Activated B cell treated with CpG ODN at 0.5 μM for 24 hours (primary cell): ENCODE results near the gene CAMTA1. TPM values are rescaled to one million over a fixed set of nuclear protein-coding genes. Genes with fewer than 3 reads are reported as not detected.
"Not testable (repeated sequence)": the region's sequence is repeated elsewhere in the genome, so short reads cannot be mapped to it uniquely, and the experiment has no call there.

Source experiments
- ATAC-seq: fragments of 200-7000 bp; cut with Tn5 transposase; one replicate; pipeline ENCODE4 v1.10.0; 2021; ENCODE audit warnings: low read depth, mild to moderate bottlenecking, moderate library complexity
- CTCF ChIA-PET: fragments of 350-600 bp; sonication (Branson Sonifier 250); formaldehyde crosslinking; loops from one replicate; lab custom pipeline; 2021; ENCODE audit warnings: antibody characterized with exemption; lab: Charles Lee
- POLR2A ChIA-PET: fragments of 350-600 bp; sonication (Branson Sonifier 250); formaldehyde crosslinking; loops from one replicate; lab custom pipeline; 2021; ENCODE audit warnings: antibody characterized with exemption; lab: Charles Lee
- DNase-seq: peaks from one replicate; pipeline ENCODE4 v3.0.0; 2022
- H3K27ac Mint-ChIP-seq: one replicate; pipeline ENCODE4 v1.8.0; 2020; ENCODE audit warnings: mixed read lengths
- H3K27me3 Mint-ChIP-seq: one replicate; pipeline ENCODE4 v1.8.0; 2021; ENCODE audit warnings: mixed read lengths
- H3K36me3 Mint-ChIP-seq: one replicate; pipeline ENCODE4 v1.8.0; 2021; ENCODE audit warnings: low read depth, mixed read lengths
- H3K4me1 Mint-ChIP-seq: one replicate; pipeline ENCODE4 v1.8.0; 2021; ENCODE audit warnings: mixed read lengths
- H3K4me3 Mint-ChIP-seq: one replicate; pipeline ENCODE4 v1.8.0; 2020; ENCODE audit warnings: mild to moderate bottlenecking, mixed read lengths
- H3K9me3 Mint-ChIP-seq: one replicate; pipeline ENCODE4 v1.8.0; 2020; ENCODE audit warnings: mixed read lengths
- intact Hi-C: fragments of 100-400 bp; cut with micrococcal nuclease; formaldehyde crosslinking; loops from one replicate; pipeline ENCODE4 v1.15.1; 2024
- total RNA-seq: library from RNA; stranded (reverse); gene quantifications from 2 replicates; pipeline ENCODE4 v1.2.3, GENCODE V29; 2022
- TF ChIP-seq, protein P1 (sequence below): fragments of 200-600 bp; IDR thresholded peaks from one replicate; pipeline ENCODE4 v1.8.0; 2022; ENCODE audit warnings: antibody characterized with exemption, mild to moderate bottlenecking

The CAMTA1 gene
- total RNA-seq, 1 donor from 2014 or later, result 49.8 TPM

DNA sequence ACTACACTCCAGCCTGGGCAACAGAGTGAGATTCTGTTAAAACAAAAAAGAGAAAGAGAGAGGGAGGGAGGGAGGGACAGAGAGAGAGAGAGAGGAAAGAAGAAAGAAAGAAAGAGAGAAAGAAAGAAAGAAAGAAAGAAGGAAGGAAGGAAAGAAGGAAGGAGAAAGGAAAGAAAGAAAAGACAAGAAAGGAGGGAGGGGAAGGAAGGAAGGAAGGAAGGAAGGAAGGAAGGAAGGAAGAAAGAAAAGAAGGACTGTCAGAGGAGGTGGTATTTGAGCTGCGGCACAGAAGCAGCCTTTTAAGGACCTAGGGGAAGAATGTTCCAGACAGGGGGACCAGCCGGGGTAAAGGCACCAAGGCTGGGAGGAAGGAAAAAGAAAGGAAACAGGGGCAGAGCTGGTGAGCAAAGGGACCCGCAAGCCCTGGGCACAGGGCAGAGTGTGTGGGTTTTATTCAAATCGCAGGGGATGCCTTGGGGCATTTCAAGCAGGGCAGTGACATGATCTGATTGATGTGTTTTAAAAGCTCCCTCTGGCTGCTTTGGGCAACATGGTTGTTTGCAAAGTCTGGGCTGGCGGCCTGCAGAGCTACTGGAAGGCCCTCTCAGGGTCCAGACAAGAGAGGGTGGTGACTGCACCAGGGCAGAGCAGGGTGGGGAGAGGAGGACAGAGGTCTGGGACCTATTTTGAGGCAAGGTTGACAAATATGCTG lies 808.9 kb downstream of the CAMTA1 start:
- no peaks in the 10 kb centered on the region for H3K4me1 Mint-ChIP-seq
- ChIA-PET CTCF (no interaction called here), POLR2A (no interaction called here)
- H3K9me3 Mint-ChIP-seq, result peaks cover 2% of the 10 kb centered on the region
- ATAC-seq (no peak), DNase-seq (no peak)
- TF ChIP-seq, protein P1, sequence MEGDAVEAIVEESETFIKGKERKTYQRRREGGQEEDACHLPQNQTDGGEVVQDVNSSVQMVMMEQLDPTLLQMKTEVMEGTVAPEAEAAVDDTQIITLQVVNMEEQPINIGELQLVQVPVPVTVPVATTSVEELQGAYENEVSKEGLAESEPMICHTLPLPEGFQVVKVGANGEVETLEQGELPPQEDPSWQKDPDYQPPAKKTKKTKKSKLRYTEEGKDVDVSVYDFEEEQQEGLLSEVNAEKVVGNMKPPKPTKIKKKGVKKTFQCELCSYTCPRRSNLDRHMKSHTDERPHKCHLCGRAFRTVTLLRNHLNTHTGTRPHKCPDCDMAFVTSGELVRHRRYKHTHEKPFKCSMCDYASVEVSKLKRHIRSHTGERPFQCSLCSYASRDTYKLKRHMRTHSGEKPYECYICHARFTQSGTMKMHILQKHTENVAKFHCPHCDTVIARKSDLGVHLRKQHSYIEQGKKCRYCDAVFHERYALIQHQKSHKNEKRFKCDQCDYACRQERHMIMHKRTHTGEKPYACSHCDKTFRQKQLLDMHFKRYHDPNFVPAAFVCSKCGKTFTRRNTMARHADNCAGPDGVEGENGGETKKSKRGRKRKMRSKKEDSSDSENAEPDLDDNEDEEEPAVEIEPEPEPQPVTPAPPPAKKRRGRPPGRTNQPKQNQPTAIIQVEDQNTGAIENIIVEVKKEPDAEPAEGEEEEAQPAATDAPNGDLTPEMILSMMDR, result no peak
- intact Hi-C loops, result no loop called here
- H3K27ac Mint-ChIP-seq, result no peak overlapping the region
- no peaks in the 10 kb centered on the region for H3K27me3 Mint-ChIP-seq
- H3K36me3 Mint-ChIP-seq, result no peaks in the 10 kb centered on the region
- H3K4me3 Mint-ChIP-seq, result no peak overlapping the region

DNA sequence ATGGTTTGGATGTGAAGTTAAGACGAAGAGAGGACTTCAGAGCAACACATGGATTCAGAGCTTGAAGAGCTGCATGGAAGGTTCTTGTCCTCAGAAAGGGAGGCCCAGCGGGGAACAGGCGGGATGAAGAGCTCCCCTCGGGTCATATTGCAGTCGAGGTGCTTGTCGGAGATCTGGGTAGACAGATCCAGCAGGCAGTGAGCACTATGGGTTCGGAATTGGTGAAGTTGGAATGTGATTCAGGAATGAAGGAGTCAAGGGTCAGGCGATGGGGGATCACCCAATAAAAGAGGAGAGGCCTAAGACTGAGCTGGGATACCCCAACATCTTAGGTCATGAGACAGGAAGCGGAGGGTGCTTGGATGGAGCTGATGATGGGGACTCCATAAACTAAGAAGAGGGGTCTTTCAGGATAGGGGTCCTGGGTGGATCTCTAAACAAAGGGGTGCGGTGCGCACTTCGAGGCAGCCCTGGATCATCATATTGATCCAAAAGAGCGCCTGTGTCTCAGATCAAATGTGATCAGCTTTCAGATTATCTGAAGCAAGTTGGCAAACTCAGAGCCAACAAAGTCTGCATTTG lies 809.6 kb downstream of the CAMTA1 start:
- no peak overlapping the region for H3K4me3 Mint-ChIP-seq
- H3K27ac Mint-ChIP-seq, result no peak overlapping the region
- ChIA-PET POLR2A (no interaction called here), CTCF (no interaction called here)
- no peak for ATAC-seq
- H3K4me1 Mint-ChIP-seq, result no peaks in the 10 kb centered on the region
- no peaks in the 10 kb centered on the region for H3K36me3 Mint-ChIP-seq
- TF ChIP-seq, protein P1, result no peak
- no peak for DNase-seq
- intact Hi-C loops, result no loop called here
- H3K27me3 Mint-ChIP-seq, result no peaks in the 10 kb centered on the region
- H3K9me3 Mint-ChIP-seq, result peaks cover 4% of the 10 kb centered on the region

DNA sequence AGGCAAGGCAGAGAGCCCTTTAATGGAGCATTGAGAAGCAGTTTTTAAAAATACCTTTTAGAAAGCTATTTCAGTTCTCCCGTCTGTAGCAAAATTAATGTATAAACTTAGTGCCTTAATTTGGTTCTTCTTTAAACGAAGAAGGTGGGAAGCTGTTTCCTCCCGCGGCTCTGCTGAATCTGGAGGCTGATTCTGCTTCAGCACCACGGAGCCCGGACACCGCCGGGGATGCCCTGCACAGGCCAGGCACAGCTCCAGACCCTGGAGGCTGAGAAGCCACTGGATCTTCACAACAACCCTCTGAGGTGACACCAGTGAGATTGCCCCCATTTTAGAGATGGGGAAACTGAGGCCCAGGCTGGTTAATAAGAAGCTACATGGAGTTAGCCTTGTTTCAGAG lies 810.1 kb downstream of the CAMTA1 start:
- ATAC-seq (no peak), DNase-seq (no peak)
- intact Hi-C loops, result no loop called here
- Mint-ChIP-seq H3K4me1 (no peaks in the 10 kb centered on the region), H3K9me3 (peaks cover 4% of the 10 kb centered on the region), H3K27ac (no peak overlapping the region), H3K27me3 (no peaks in the 10 kb centered on the region), H3K4me3 (no peak overlapping the region), H3K36me3 (no peaks in the 10 kb centered on the region)
- POLR2A ChIA-PET, result no interaction called here
- TF ChIP-seq, protein P1, result no peak
- CTCF ChIA-PET, result interaction anchor here (0.8 kb wide), 1 partner anchor 70 kb away, joined by 4 read pairs; no protein-coding TSS in a partner anchor

DNA sequence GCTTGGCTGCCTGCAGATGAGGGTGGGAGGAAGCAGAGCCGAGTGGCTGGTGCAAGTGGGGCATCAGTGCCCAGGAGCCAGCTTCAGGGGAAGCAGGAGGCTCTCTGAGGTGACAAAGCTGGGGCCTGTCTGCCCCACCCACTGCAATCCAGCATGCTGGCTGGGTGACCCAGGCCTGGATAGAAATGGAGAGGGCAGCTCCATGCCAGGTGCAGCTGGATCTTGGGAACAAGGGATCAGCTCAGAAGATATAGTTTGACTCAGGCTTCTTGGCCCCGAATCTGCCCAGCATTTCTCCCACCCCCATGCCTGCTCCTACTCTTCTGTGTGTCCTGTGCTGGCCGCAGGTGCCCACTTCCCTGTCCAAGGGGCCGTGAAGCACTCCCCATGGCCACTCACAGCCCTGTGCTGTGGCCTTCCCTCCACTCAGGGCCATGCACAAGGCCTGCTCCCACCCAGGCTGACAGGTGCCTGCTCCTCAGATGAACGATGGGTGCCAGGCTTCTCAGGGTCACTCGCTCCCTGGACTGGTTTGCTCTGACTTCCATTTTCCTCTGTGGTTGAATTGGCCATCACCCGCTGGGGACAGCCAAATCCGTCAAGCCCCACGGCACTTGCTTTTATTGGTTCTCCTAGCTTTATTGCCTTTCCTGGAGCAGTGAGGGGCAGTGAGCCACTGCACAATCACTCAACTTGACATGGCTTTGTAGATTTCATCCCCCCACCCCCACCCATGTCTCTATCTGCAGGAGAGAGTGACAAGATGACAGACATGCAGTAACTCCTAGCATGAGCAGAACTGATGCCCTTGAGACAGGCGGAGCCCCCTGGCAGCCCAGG lies 811.1 kb downstream of the CAMTA1 start:
- CTCF ChIA-PET, result interaction anchor here (0.8 kb wide), 1 partner anchor 69 kb away, joined by 4 read pairs; no protein-coding TSS in a partner anchor
- ATAC-seq, result no peak
- no peak overlapping the region for H3K4me3 Mint-ChIP-seq
- TF ChIP-seq, protein P1, result no peak
- no peaks in the 10 kb centered on the region for H3K27me3 Mint-ChIP-seq
- no peaks in the 10 kb centered on the region for H3K36me3 Mint-ChIP-seq
- DNase-seq, result no peak
- H3K9me3 Mint-ChIP-seq, result peaks cover 4% of the 10 kb centered on the region
- POLR2A ChIA-PET, result no interaction called here
- intact Hi-C loops, result no loop called here
- H3K27ac Mint-ChIP-seq, result no peak overlapping the region
- no peaks in the 10 kb centered on the region for H3K4me1 Mint-ChIP-seq

DNA sequence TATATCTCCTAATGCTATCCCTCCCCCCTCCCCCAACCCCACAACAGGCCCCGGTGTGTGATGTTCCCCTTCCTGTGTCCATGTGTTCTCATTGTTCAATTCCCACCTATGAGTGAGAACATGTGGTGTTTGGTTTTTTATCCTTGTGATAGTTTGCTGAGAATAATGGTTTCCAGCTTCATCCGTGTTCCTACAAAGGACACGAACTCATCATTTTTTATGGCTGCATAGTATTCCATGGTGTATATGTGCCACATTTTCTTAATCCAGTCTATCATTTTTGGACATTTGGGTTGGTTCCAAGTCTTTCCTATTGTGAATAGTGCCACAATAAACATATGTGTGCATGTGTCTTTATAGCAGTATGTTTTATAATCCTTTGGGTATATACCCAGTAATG lies 812.8 kb downstream of the CAMTA1 start:
- H3K27ac Mint-ChIP-seq, CTCF ChIA-PET, H3K36me3 Mint-ChIP-seq, H3K9me3 Mint-ChIP-seq, intact Hi-C loops, H3K4me3 Mint-ChIP-seq, ATAC-seq, POLR2A ChIA-PET, H3K4me1 Mint-ChIP-seq, H3K27me3 Mint-ChIP-seq, DNase-seq: not testable (repeated sequence)

DNA sequence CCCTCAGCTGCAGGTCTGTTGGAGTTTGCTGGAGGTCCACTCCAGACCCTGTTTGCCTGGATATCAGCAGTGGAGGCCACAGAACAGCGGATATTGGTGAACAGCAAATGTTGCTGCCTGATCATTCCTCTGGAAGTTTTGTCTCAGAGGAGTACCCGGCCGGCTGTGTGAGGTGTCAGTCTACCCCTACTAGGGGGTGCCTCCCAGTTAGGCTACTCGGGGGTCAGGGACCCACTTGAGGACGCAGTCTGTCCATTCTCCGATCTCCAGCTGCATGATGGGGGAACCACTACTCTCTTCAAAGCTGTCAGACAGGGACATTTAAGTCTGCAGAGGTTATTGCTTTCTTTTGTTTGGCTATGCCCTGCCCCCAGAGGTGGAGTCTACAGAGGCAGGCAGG lies 819.7 kb downstream of the CAMTA1 start:
- CTCF ChIA-PET, intact Hi-C loops, DNase-seq, H3K9me3 Mint-ChIP-seq, H3K36me3 Mint-ChIP-seq, POLR2A ChIA-PET, H3K27me3 Mint-ChIP-seq, H3K4me3 Mint-ChIP-seq, H3K4me1 Mint-ChIP-seq, ATAC-seq, H3K27ac Mint-ChIP-seq: not testable (repeated sequence)
